HepG2 (cell line): ENCODE measurements around the gene SELENOI.

Experiments
- GABPA ChIP-seq, 2 experiments: IDR thresholded peaks; 2 replicates each; pipeline ENCODE4 v1.6.1; 2011 to 2016; ENCODE audit warnings: low read depth in 2 of 2, low read length in 1 of 2, missing biosample characterization in 1 of 2, missing genetic modification characterization in 1 of 2
- NR2C2 ChIP-seq: sonication (generic); formaldehyde crosslinking; IDR thresholded peaks from 2 replicates; pipeline ENCODE4 v1.4.0; 2020; ENCODE audit warnings: missing genetic modification reagents, mild to moderate bottlenecking, moderate library complexity, borderline replicate concordance
- RAD51 ChIP-seq: fragments of 450-650 bp; IDR thresholded peaks from 2 replicates; pipeline ENCODE4 v1.6.1; 2016; ENCODE audit warnings: borderline replicate concordance
- ZFX ChIP-seq: sonication (generic); formaldehyde crosslinking; IDR thresholded peaks from 2 replicates; pipeline ENCODE4 v1.4.0; 2020; ENCODE audit warnings: mild to moderate bottlenecking, low read depth, missing genetic modification reagents, moderate library complexity
- ZNF3 ChIP-seq: IDR thresholded peaks from 2 replicates; pipeline ENCODE4 v1.7.0; 2017; ENCODE audit warnings: inconsistent platforms
- ZNF362 ChIP-seq: sonication (generic); formaldehyde crosslinking; IDR thresholded peaks from 2 replicates; pipeline ENCODE4 v1.4.0; 2020; ENCODE audit warnings: missing genetic modification reagents, mild to moderate bottlenecking, borderline replicate concordance
- TF ChIP-seq, protein P1 (sequence below): IDR thresholded peaks from 2 replicates; pipeline ENCODE4 v1.6.1; 2016; ENCODE audit warnings: low read depth

GRCh38 chr2:26407526-26407925 is 61.6 kb downstream of the SELENOI start:
- TF ChIP-seq ZNF3 (CRISPR knock-in tag) = no peak
- TF ChIP-seq NR2C2 = no peak
- TF ChIP-seq, protein P1, sequence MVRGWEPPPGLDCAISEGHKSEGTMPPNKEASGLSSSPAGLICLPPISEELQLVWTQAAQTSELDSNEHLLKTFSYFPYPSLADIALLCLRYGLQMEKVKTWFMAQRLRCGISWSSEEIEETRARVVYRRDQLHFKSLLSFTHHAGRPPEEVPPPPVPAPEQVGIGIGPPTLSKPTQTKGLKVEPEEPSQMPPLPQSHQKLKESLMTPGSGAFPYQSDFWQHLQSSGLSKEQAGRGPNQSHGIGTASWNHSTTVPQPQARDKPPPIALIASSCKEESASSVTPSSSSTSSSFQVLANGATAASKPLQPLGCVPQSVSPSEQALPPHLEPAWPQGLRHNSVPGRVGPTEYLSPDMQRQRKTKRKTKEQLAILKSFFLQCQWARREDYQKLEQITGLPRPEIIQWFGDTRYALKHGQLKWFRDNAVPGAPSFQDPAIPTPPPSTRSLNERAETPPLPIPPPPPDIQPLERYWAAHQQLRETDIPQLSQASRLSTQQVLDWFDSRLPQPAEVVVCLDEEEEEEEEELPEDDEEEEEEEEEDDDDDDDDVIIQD (CRISPR knock-in tag) = no peak
- no peak for TF ChIP-seq ZFX (CRISPR knock-in tag)
- no peak for TF ChIP-seq ZNF362
- TF ChIP-seq GABPA (IDR thresholded peaks at IDR 0.05; ENCODE audit: low read depth, low read length) = no peak
- no peak for TF ChIP-seq GABPA (CRISPR knock-in tag; IDR thresholded peaks at IDR 0.05; ENCODE audit: low read depth)
- TF ChIP-seq RAD51 = no peak
